HG03159 (cell line): ENCODE results near the gene CENPH.
"Not testable (repeated sequence)": the region's sequence is repeated elsewhere in the genome, so short reads cannot be mapped to it uniquely, and the experiment has no call there.

Source experiments
- ATAC-seq: cut with Tn5 transposase; IDR thresholded peaks from one replicate; pipeline ENCODE4 v1.9.1; 2021; ENCODE audit warnings: mild to moderate bottlenecking, moderate library complexity; ENCODE audit not compliant: unreplicated experiment

Gene CENPH

DNA sequence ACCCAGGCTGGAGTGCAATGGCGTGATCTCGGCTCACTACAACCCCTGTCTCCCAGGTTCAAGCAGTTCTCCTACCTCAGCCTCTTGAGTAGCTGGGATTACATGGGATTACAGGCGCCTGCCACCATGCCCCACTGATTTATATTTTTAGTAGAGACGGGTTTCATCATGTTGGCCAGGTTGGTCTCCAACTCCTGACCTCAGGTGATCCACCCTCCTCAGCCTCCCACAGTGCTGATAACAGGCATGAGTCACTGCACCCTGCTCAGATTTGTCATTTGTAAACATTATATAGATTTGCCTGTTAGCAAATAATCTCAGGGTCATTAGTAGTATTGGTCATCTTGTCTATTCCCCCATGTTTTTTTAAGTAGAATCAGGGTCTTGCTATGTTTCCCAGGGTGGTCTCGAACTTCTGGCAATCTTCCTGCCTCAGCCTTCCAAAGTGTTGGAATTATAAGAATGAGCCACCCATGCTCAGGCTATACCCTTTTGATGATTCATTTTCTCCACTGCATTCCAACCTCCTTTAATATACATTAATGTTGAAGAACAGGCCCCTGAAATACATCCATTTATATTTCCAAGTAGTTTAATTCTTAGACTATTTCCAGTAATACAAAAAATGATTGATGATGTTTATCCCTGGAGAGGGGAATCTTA is 17.3 kb downstream of the CENPH start:
- no peak for ATAC-seq

DNA sequence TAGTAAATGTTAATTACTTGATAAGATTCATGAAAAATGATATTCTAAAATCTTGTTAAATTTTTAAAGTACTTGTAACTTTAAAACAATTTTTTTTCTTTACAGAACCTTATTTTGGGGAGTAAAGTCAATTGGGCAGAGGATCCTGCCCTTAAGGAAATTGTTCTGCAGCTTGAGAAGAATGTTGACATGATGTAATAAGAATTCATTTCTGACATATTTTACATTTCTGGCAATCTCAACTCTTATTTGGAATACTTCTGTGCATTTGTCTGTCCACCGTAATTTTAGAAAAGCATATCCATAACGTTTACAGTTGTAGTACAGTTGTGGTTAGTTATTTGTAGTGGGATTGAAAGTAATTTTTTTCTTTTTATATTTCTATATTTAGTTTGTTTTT is 20.2 kb downstream of the CENPH start:
- ATAC-seq, result no peak

DNA sequence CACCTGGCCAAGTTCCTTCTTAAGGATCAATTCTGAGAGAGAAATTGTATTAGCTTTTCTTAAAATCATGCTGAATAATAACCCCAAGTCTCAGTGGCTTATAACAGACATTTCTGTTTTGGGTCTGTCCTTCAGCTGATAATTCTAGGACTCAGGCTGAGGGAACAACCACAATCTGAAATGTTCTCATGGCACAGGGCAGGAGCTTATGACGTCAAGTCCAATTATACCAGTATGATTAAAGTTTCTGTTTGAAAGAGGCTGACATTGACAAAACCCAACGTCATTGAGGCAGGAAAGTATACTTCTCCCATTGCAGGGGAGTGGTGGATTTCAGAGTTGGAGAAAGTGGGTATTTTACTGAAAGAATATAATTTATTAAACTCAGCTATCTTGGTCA is 21.8 kb downstream of the CENPH start:
- ATAC-seq, result no peak

DNA sequence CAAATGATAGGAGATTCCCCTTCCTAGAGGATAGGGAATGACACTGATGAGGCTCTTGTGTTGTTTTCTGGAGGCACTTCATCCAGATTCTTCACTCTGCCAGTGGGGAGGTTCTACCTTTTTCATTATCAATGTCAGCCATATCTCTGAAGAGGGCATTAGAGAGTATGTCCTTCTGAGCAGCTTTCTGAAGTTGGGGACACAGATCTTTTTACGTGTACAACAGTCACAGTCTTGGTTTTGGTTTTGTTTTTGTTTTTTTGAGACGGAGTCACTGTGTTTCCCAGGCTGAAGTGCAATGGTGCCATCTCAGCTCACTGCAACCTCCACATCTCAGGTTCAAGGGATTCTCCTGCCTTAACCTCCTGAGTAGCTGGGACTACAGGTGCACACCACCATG is 22.6 kb downstream of the CENPH start:
- ATAC-seq, result no peak

DNA sequence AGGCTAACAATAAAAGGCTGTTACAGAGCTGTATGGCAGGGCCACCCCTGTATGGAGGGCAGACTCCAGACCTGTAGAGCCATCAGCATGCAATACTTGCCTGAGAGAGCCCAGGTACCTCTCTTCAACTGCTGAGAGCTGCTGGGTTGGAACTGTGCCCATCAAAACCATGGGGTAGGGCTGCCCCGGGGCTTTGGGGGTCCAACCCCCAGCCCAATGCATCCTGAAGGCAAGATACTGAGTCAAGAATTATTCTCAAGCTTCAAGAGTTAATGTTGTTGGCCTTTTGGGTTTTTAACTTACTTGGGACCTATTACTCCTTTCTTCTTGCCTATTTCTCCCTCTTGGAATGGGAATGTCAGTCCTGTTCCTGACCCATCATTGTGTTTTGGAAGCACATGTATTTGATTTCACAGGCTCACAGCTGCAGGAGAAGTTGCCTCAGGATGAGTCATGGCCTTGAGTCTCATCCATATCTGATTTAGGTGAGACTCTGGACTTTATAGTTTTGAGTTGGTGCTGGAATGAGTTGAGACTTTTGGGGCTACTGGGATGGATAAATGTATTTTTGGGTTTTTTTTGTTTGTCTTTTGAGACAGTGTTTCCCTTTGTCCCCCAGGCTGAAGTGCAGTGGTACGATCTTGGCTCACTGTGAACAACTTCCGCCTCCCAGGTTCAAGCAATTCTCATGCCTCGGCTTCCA is 24.3 kb downstream of the CENPH start:
- no peak for ATAC-seq

DNA sequence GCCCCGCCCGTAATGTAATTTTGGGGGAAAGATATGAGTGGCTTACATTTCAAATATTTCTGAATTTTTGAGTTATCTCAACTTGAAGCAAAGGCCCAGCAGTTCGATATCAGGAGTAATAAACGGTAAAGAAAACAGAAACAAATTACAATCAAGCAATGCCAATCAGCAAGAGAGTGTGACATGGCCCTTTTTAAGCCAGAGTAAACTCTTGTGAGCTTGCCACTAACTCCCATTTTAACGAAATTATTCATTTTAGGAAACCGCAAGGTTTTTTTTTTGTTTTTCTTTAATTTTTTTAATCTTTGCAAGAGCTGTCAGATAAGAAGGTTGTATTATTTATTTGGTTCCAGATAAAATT is 27.7 kb downstream of the CENPH start:
- no peak for ATAC-seq

DNA sequence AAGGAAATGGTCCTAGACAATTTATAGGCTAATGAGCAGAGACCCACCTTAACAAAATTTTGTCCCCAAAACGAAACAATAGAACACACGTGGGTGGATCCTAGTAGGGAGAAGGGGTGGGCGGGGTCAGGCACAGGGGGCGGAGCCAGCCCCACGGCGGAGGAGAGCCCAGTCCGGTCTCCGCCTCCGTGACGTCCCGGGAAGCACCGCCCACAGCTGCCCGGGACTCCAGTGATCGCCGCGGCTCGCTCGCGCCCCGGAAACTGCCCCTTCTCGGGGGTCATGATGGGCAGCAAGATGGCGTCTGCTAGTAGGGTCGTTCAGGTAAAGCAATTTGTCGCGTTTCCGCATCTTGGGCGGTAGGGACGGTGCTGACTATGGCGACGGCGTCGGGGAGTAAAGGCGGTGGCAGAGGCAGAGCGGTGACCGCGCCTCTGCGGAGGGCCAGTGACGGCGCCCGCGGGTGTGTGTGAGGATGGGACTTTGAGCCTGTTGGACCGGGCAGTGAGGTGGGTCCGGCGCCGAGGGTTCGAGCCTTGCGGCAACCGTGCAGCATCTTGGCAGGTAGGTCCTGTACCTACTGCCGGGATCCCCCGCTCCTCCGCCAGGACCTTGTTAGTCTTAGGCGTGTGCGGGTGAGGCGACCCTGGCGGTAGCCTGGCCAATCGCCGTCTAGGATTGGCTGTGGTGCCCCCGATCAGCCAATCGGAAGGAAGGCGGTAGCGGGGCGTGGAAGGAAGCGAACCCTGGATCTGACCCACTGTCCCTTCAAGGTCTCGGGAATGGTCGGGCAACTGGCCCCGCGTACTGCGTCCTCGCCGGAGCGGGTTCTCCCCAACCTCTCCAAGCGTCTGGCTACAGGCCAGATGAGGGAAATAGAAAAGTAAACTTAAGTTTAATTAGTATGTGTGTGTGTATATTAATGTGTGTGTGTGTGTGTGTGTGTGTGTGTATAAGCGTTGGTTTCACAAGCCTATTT is 28.5 kb downstream of the CENPH start:
- ATAC-seq, result peak; percentile 94

DNA sequence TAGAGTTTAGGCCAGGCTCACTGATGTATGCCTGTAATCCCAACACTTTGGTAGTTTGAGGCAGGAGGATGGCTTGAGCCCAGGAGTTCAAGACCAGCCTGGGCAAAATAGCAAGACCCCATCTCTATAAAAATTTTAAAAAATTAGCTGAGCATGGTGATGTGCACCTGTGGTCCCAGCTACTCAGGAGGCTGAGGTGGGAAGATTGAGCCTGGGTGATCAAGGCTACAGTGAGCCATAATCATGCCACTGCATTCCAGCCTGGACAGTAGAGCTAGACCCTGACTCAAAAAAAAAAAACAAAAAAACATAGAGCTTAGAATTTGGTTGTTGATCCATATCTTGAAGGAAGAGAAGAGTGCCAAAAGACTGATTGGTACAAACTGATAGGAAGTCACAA is 30.6 kb downstream of the CENPH start:
- no peak for ATAC-seq

DNA sequence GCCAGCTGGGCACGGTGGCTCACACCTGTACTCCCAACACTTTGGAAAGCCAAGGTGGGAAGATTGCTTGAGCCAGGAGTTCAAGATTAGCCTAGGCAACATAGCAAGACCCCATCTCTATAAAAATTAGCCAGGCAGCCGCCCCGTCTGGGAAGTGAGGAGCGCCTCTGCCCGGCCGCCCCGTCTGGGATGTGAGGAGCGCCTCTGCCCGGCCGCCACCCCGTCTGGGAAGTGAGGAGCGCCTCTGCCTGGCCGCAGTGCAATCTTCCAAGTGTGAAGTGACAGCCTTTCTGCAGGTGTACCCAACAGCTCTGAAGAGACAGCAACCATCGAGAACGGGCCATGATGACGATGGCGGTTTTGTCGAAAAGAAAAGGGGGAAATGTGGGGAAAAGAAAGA is 31.0 kb downstream of the CENPH start:
- ATAC-seq, result not testable (repeated sequence)

DNA sequence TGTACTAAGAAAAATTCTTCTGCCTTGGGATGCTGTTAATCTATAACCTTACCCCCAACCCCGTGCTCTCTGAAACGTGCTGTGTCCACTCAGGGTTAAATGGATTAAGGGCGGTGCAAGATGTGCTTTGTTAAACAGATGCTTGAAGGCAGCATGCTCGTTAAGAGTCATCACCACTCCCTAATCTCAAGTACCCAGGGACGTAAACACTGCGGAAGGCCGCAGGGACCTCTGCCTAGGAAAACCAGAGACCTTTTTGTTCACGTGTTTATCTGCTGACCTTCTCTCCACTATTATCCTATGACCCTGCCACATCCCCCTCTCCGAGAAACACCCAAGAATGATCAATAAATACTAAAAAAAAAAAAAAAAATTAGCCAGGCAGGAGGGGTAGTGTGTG is 31.4 kb downstream of the CENPH start:
- not testable (repeated sequence) for ATAC-seq

DNA sequence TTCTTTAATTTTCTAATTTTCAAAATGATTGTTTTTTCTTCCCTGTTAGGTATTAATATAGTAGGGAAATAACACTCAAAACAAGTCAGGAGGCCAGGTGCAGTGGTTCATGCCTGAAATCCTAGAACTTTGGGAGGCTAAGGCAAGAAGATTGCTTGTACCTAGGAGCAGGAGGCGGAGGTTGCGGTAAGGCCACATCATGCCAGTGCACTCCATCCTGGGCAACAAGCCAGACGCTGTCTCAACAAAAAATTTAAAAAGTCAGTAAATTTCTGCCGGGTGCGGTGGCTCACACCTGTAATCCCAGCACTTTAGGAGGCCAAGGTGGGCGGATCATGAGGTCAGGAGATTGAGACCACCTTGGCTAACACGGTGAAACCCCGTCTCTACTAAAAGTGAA is 35.1 kb downstream of the CENPH start:
- ATAC-seq, result no peak

DNA sequence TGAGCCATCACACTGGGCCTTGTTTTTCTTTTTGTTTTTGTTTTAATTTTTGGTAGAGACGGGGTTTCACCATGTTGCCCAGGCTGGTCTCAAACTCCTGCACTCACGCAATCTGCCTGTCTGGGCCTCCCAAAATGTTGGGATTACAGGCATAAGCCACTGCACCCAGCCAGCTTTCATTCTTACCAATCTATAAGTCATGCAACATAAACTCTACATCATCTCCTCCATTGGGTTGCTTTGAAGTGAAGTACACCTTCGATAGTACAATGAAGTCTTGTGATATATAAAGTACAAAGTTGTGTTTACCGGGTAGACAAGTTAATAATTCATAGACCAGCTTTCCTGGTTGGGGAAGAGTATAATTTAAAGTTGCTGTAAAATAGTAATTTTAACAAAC is 36.5 kb downstream of the CENPH start:
- ATAC-seq, result no peak

DNA sequence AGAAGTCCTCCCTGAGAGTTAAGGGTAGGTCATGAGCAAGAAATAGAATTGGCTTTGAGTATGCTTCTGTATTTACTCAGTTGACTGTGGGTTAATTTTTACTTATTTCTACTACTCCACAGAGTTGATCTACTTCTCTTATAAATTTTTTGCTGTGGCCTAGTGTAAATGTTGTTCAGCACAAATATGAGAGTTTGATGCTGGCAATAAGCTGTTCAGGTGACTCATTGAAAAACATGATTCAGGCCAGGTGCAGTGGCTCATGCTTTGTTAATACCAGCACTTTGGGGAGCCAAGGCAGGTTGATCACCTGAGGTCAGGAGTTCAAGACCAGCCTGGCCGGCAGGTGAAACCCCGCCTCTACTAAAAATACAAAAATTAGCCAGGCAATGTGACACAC is 40.8 kb downstream of the CENPH start:
- ATAC-seq, result no peak

DNA sequence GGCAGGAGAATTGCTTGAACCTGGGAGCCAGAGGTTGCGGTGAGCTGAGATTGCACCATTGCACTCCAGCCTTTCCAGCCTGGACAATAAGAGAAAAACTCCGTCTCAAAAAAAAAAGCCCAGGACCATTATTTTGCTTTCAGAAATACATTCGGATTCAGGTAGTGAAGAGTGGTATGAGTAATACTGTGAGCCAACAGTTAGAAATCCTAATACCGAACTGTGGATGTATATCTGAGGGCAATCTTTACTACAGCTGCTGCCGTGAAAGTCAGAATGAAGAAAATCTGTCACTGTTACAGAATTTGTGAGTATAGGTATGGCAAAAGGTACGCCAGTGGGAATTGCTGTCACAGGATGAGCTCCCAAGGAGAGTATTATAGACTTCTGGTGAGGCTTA is 41.9 kb downstream of the CENPH start:
- no peak for ATAC-seq

DNA sequence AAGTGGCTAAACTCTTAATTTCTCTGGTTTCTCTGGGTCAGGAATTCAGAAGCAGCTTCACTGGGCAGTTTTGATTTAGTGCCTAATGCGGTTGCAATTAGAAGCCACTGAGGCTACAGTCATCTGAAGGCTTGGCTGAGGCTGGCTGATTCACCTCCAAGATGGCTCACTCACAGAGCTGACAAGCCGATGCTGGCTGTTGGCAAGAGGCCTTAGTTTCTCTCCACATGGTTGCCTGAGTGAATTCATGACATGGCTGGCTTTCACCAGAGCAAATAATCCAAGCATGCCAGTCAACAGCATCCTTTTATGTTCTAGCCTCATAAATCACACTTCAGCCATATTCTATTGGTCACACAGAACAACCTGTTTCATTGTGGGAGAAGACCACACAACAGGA is 42.5 kb downstream of the CENPH start:
- no peak for ATAC-seq

DNA sequence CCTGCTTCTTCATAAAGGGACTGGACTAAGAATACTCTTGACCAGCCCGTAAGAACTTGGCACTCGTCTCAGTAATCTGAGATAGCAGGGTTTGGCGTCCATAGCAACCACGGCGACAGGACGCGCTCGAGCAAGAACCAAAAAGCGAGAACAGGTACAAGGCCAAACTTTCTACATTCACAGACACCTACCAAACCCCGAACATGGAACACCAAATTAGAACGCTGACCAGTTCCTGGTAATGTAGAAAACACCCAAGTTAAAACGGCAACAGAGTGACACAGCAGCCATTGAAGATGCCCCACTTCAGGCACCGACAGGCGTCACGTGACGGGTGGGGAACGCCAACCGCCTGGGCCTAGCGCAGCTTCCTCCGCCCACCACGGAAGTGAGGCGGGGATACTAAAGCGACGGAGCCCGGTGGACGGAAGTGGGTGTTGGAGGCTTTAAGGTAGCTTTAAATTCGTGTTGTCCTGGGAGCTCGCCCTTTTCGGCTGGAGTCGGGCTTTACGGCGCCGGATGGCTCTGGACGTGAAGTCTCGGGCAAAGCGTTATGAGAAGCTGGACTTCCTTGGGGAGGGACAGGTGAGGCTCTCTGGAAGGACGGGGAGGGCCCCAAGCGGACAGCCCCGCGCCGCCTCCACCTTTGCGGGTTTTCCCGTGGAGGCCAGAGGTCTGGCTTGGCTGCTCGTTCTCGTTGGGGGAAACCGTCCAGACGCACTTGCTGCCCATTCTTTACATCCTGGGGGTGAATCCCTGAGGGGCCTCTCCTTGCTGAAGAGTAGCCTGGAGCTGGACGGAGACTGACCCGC is 45.3 kb downstream of the CENPH start, which contains the start of gene CDK7:
CDK7 (plus strand) TSS at position 430 of the 812 bp plus-strand sequence; CDS start at position 520, 90 bp downstream.
- ATAC-seq, result peak; percentile 100

DNA sequence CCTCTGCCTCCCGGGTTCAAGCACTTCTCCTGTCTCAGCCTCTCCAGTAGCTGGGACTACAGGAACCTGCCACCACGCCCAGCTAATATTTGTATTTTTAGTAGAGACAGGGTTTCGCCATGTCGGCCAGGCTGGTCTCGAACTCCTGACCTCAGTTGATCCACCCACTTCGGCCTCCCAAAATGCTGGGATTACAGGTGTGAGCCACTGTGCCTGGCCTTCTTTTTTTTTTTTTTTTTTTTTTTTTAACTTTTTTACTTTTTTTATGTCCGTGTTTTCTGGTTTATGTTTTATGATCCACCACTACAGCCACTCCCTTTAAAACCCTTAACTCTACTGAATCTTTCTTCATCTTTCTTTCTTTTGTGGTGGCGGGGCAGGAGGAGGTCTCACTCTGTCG is 47.4 kb downstream of the CENPH start:
- ATAC-seq, result not testable (repeated sequence)

DNA sequence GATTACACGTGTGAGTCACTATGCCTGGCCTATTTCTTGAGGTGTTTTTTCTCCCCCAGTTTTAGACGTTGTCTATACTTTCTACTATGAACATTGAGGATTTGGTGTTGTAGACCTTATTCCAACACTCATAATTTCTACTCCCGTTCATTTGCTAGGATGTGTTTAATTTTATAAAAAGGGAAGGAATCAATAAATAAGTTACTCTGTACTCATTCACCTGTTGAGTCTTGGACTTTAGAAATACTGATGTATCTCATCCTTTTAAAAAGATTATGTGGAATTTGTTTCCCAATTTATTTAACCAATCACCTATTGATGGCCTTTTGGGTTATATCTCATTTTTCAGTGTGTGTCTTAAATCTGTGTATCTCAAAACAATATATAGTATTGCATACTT is 48.5 kb downstream of the CENPH start:
- no peak for ATAC-seq

DNA sequence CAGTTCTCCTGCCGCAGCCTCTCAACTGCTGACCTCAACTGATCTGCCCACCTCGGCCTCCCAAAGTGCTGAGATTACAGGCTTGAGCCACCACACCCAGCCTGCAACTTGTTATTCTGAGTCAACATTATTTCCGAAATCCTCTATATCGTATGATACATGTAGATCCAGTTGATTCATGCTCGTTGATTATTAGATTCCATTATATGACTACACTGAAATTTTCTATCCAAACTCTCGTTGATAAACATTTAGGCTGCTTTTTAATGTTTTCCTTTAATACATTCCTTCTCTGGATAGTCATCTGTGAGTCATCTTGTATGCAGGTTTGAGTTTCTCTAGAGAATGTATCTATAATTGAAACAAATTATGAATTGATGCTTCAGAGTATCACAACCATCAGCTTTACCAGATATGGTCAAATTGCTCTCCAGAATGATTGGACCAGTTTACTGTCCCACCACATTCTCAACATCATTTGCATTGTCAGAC is 49.4 kb downstream of the CENPH start:
- no peak for ATAC-seq

DNA sequence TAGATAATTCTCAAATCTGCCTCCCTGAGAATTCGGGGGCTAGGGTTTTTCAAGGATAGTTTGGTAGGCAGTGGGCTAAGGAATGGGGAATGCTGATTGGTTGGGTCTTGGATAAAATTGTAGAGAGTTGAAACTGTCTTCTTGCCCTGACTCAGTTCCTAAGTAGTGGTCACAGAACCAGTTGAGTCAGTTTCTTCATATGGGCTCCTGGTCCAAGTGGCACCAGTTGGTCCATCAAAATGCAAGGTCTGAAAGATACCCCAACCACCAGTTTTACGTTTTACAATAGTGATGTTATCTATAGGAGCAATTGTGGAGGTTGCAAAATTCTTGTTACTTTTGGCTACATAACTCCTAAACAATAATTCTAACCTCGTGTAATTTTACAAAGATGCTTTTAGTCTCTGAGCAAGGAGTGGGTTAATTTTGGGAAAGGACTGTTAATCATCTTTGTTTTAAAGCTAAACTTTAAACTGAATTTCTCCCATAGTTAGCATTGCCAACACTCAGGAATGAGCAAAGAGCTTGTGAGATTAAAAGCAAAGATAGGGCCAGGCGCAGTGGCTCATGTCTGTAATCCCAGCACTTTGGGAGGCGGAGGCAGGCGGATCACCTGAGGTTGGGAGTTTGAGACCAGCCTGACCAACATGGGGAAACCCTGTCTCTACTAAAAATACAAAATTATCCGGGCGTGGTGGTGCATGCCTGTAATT is 53.0 kb downstream of the CENPH start:
- no peak for ATAC-seq
